Keratinocyte (primary cell): Measurements from ENCODE around the gene XRCC3.

Source experiments
- CTCF ChIP-seq, 3 experiments: IDR thresholded peaks in 1 of 3; conservative IDR thresholded peaks in 1 of 3; optimal IDR thresholded peaks in 1 of 3; 2 replicates in 2 of 3; 3 replicates in 1 of 3; pipeline versions ENCODE3 to v1.5.1; 2011; ENCODE audit warnings: low read length in 3 of 3, mild to moderate bottlenecking in 3 of 3, moderate library complexity in 2 of 3, control low read depth in 1 of 3, inconsistent platforms in 1 of 3; ENCODE audit not compliant: insufficient read depth in 2 of 3; ENCODE audit errors: extremely low read depth in 1 of 3
- EZH2 ChIP-seq: IDR thresholded peaks from one replicate; pipeline ENCODE4 v1.6.1; 2012; ENCODE audit warnings: inconsistent platforms, mild to moderate bottlenecking, low read length, moderate library complexity

GRCh38 chr14:103702497-103703432 is 12.5 kb downstream of the XRCC3 start:
- TF ChIP-seq CTCF (optimal IDR thresholded peaks at IDR 0.05 in 1 of 3, IDR thresholded peaks at IDR 0.05 in 1 of 3, conservative IDR thresholded peaks at IDR 0.05 in 1 of 3; ENCODE audit: extremely low read depth in 1 of 3, insufficient read depth in 2 of 3, low read length in 3 of 3) (no peak), EZH2 (no peak)
